GM18505 (cell line): ENCODE measurements around the gene MOB3B.

Experiments used
- ATAC-seq: cut with Tn5 transposase; IDR thresholded peaks from one replicate; pipeline ENCODE4 v1.9.1; 2021; ENCODE audit not compliant: unreplicated experiment
- POLR2A ChIP-seq: IDR thresholded peaks from 4 replicates; pipeline ENCODE4 v1.6.1; 2011; ENCODE audit warnings: borderline replicate concordance; ENCODE audit not compliant: insufficient read depth, insufficient read length; ENCODE audit errors: extremely low read depth

The MOB3B gene

GRCh38 chr9:27379311-27380251 lies 150.0 kb downstream of the MOB3B start:
- no peak for TF ChIP-seq POLR2A
- ATAC-seq: peak; percentile 21

- TF ChIP-seq POLR2A: no peak
- ATAC-seq: peak; percentile 82
These were observed 151.7 kb downstream of the MOB3B start for GRCh38 chr9:27377811-27378456.

DNA sequence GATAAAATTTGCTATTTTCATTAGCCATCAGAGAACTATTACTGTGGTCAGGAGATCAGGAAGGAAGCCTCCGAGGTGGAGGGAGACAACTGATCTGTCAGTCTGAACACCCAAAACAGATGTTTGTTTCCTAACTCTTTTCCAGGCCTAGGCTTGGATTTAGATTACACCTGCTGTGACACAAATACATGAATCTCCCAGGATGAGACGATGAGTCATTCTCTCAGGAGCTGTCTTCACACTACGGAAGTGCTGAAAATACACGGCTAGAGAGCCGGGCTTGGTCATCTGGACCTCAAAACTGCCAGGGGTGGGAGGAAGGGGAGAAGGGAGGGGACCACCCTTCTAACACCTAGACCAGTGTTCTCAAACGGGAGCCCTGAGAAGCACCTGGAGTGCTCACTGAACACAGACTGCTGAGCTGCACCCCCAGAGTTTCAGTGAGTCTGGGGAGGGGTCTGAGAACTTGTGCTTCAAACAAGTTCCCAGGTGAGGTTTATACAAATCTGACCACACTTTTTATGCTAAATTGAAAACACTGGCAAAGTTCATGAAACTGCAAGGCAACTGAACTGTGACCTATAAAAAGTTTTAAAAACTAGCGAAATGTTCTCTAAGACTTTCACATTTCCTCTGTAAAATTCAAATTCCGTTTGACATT lies 152.3 kb downstream of the MOB3B start:
- ATAC-seq: peak; percentile 37
- no peak for TF ChIP-seq POLR2A

DNA sequence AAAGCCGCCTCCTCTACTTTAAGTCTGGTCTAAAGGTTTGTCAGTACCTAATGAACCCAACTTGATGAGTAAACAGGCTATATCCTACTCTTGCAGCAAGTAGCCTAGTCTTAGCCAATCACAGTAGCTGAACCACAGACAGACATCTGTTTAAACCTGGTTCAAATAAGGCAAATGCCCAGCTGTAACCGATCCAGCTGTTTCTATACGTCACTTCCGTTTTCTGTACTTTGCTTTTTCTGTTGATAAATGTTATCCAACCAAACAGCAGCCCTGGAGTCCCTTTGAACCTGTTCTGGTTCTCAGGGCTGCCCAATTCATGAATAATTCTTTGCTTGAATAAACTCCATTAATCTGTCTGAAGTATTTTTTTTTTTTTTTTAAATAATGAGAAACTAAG lies 155.8 kb downstream of the MOB3B start:
- TF ChIP-seq POLR2A: no peak
- ATAC-seq: no peak

DNA sequence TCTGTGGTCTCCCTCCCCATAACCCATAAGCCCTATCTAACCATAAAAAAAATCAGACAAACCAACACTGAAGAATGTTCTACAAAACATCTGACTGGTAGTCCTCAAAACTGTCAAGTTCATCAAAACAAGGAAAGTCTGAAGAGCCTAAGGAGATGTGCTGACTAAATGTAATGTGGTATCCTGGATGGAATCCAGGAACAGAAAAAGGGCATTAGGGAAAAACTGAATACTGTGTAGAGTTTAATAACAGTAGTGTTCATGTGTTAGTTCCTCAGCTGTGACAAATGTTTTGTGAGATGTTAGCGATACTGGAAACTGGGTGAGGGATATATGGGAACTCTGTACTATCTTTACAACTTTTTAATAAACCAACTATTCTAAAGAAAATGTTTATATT lies 157.0 kb downstream of the MOB3B start:
- TF ChIP-seq POLR2A: no peak
- ATAC-seq: no peak

DNA sequence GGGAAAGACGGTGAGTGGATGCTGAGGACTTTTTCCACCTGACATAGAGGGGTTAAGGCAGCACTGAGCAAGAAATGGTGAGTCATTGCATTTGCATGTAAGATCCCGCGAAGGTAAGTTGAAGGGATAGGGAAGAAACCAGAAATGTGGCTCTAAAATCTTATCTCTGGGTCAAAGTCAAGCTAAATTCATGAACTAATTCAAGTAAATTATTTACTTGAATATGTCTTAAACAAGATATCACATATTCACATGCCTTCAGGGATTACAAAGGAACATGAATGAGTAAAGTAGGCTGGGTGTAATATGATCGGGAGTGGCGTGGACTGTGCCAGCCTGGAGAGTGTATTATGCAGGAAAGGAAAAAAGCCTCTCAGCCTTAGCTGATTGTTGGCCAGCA lies 158.2 kb downstream of the MOB3B start:
- no peak for ATAC-seq
- no peak for TF ChIP-seq POLR2A

DNA sequence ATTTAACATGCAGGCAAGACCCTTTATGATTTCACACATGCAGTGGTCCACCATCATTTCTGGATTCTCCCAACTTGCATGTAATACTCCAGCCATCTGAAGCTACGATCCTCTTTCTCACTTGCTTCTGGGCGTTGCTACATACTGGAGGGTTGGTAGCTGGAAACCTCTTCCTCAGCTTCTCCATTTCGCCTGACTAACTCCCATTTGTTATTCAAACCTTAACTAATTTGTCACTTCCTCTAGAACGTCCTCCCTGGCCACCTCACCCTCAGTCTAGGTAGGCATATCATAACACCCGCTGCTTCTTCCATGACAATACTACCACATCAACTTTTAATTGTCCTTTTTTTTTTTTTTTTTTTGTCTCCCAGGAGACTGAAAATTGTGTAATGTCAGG lies 160.0 kb downstream of the MOB3B start:
- no peak for TF ChIP-seq POLR2A
- no peak for ATAC-seq

DNA sequence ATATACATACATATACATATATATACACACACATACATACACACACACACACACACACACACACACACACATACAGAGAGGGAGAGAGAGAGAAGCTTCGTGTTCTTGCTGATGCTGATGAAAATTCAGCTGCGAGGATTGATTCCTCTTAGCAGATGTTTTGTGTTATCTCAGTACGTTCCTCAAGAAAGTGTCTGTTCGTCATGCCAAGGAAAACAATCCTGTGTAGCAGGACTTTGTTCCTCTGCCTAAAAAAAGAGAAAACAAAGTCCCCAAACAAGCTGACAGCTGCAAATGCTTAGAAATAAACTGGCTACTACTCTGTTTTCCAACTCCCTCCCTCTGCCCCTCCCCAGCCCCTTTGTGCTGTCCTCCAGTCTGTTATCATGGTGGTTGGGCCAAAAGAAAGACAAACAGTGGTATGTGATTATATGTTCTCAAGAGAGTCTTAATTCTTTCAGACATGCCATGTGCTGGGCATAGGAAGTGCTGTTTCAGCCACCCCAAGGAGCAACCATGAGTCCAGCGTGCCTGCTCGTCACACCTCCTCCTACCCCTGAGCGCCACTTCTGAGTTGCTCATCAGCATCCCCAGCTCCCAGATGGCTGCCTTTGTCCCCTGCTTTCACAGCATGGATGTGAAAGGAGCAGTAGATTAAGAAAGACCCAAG lies 161.2 kb downstream of the MOB3B start:
- no peak for ATAC-seq
- TF ChIP-seq POLR2A: no peak

GRCh38 chr9:27367921-27368315 lies 161.7 kb downstream of the MOB3B start:
- ATAC-seq: no peak
- no peak for TF ChIP-seq POLR2A

GRCh38 chr9:27367175-27367798 lies 162.3 kb downstream of the MOB3B start:
- ATAC-seq: peak; percentile 65
- no peak for TF ChIP-seq POLR2A

DNA sequence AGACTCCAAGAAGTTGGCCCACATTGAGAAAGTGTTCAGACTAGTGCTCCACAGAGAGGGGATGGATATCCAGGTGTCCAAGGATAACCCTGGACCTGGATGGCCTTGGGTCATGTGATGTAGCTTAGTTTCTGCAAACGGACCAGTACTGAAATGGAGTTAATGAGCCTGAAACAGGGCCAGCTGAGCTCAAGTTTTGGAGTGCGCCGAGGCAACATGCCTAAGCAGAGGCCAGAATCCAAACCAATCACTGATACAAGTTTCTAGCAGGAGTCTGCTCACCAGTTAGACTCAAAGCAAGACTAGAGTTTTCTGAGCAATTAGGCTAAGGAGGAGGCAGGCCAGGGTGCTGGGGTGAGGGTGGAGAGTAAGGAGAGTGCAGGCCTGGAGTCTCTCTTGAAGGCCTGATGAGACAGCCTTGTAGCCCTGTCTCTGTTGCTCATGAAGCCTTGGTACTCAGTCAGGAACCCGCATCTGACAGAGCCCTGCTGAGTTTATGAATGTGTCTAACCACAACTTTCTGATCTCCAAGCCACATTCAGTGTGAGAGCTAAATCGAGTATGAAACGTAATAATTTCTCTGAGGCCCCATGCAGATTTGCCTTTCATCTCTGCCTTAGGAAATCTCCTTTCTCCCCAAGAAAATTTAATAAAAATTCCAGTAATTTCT lies 163.8 kb downstream of the MOB3B start:
- peak; percentile 89 for ATAC-seq
- no peak for TF ChIP-seq POLR2A

DNA sequence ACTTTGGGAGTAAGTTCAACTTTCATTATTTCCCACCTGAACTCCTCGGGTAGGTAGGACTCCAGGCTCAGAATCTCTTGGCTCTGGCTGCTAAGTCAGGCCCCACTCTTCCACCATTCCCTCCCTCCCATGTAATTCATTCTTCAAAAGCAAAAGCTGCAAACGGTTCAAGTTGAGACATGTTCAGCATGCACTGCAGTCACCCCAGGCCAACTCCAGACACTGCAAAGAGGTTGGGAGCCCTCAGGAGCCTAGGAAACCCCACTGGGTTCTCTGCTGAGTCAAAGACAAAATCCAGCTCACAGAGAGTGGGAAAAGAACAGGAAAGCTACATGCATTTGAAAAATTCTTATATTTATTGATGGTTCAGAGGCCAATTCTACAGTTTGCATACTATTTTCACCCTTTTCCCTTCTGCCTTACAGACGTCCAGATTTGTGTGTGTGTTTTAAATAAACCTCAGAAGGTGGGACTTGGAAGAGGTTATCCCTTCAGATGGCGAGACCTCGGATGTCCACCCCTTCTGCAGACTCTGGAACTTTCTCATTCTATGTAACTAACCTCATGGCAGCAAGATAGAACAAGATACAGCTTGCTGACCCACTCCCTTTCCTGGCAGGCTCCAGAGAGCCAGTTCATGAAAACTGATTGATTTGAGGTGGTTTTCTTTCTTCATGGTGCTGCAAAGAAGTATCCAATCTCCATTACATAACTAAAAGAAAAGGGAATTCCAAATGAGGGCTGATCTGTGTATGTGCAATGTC lies 167.0 kb downstream of the MOB3B start:
- no peak for TF ChIP-seq POLR2A
- ATAC-seq: no peak

GRCh38 chr9:27361492-27361891 lies 168.1 kb downstream of the MOB3B start:
- no peak for TF ChIP-seq POLR2A
- no peak for ATAC-seq
